IMR-90 (cell line): ENCODE results near the gene GABBR2.

Experiments
- CTCF ChIP-seq: conservative IDR thresholded peaks from 2 replicates; pipeline ENCODE4 v1.5.1; 2012; ENCODE audit warnings: mild to moderate bottlenecking, low read depth, low read length, improper control_type of control experiment
- FOS ChIP-seq: fragments of 150-350 bp; IDR thresholded peaks from 2 replicates; pipeline ENCODE4 v1.6.1; 2016; ENCODE audit warnings: low read depth, low read length
- MXI1 ChIP-seq: IDR thresholded peaks from 2 replicates; pipeline ENCODE4 v1.6.1; 2012; ENCODE audit warnings: low read depth, mild to moderate bottlenecking, low read length, moderate library complexity, borderline replicate concordance
- POLR2A ChIP-seq: IDR thresholded peaks from 2 replicates; pipeline ENCODE4 v1.6.1; 2012; ENCODE audit warnings: mild to moderate bottlenecking, low read depth, low read length
- RAD21 ChIP-seq: IDR thresholded peaks from 2 replicates; pipeline ENCODE4 v1.6.1; 2012; ENCODE audit warnings: low read length, improper control_type of control experiment
- RFX5 ChIP-seq: IDR thresholded peaks from 2 replicates; pipeline ENCODE4 v1.8.0; 2012; ENCODE audit warnings: low read depth, mild to moderate bottlenecking, low read length, moderate library complexity
- SMC3 ChIP-seq: fragments of 150-350 bp; IDR thresholded peaks from 2 replicates; pipeline ENCODE4 v1.6.1; 2016; ENCODE audit warnings: low read depth, mild to moderate bottlenecking, antibody characterized with exemption, low read length, moderate library complexity
- USF2 ChIP-seq: fragments of 150-350 bp; IDR thresholded peaks from 2 replicates; pipeline ENCODE4 v1.6.1; 2017; ENCODE audit warnings: mild to moderate bottlenecking, antibody characterized with exemption, low read length, low read depth

GRCh38 chr9:98317134-98317857, 391.4 kb downstream of the GABBR2 start:
- TF ChIP-seq FOS (peak; percentile 58), RAD21 (no peak), POLR2A (no peak), CTCF (no peak), MXI1 (0 out of 2 replicates have a peak, but pooled peaks have one; percentile 40), SMC3 (no peak), RFX5 (no peak), USF2 (peak; percentile 59)
